Neutrophil (primary cell): ENCODE measurements around the gene RPN2.

Source experiments
- H3K27ac ChIP-seq: fragments of 200-600 bp; sonication (generic); 2 replicates; pipeline ENCODE4 v1.5.1; 2016; ENCODE audit warnings: mild to moderate bottlenecking, moderate library complexity
- H3K27me3 ChIP-seq: fragments of 200-600 bp; sonication (generic); 2 replicates; pipeline ENCODE4 v1.6.0; 2016; ENCODE audit warnings: mild to moderate bottlenecking
- H3K36me3 ChIP-seq: fragments of 200-600 bp; sonication (generic); 2 replicates; pipeline ENCODE4 v1.5.1; 2017
- H3K4me1 ChIP-seq, 2 experiments: fragments of 200-600 bp in 1 of 2; sonication (generic) in 1 of 2; 1 replicate in 1 of 2; 2 replicates in 1 of 2; pipeline versions ENCODE4 v1.5.1 to v1.6.1; 2013 to 2016; ENCODE audit warnings: low read depth in 1 of 2, low read length in 1 of 2, mild to moderate bottlenecking in 1 of 2, moderate library complexity in 1 of 2; ENCODE audit not compliant: control insufficient read depth in 1 of 2, insufficient read depth in 1 of 2
- H3K4me3 ChIP-seq, 2 experiments: fragments of 200-600 bp in 1 of 2; sonication (generic) in 1 of 2; 1 replicate in 1 of 2; 2 replicates in 1 of 2; pipeline ENCODE4 v1.5.1; 2013 to 2016; ENCODE audit warnings: low read depth in 1 of 2, low read length in 1 of 2, mild to moderate bottlenecking in 1 of 2, moderate library complexity in 1 of 2
- H3K9me3 ChIP-seq: fragments of 200-600 bp; sonication (generic); 2 replicates; pipeline ENCODE4 v1.5.1; 2016
- TF ChIP-seq, protein P1 (sequence below): fragments of 200-600 bp; sonication (generic); IDR thresholded peaks from 2 replicates; pipeline ENCODE4 v1.5.1; 2016; ENCODE audit warnings: antibody characterized with exemption

The RPN2 gene

DNA sequence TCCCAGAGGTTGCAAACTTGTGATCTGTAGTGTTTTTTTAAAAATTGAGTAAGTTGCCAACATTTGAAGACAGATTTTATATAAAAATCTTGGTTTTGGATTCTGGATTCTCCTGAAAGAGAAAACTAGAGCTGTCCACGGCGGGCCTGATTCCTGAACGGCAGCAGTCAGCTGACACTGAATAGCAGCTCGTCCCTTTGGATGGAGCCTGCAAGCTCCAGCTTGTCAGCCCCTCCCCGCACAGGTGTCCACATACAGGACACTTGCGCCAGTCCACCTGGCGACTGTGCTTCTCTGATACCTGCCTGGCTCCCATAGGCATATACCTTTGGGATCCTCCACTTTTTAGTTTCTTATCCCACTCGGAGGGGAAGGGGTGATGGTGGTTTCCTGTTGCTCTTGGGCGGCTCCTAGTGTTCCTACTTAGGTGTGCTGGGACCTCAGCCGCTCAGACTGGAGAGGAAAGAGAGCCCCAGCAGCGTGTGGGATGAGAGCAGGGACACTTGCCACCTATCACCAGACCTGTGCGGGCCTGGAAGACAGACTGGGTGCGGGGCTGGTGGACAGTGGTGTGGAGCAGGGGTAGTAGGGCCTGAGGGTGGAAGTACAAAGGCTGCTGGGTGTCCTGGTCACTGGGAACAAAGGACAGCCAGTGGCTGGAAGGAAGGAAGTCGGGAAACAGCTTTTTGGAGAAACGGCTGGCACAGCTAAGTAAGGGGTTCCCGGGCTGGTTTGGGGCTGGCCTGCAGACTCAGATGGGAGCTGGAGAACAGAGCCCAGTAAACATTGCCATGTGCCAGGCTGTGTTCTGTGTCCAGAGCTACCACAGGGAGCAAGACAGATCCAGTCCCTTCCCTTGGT lies 64.2 kb downstream of the RPN2 start:
- TF ChIP-seq, protein P1, sequence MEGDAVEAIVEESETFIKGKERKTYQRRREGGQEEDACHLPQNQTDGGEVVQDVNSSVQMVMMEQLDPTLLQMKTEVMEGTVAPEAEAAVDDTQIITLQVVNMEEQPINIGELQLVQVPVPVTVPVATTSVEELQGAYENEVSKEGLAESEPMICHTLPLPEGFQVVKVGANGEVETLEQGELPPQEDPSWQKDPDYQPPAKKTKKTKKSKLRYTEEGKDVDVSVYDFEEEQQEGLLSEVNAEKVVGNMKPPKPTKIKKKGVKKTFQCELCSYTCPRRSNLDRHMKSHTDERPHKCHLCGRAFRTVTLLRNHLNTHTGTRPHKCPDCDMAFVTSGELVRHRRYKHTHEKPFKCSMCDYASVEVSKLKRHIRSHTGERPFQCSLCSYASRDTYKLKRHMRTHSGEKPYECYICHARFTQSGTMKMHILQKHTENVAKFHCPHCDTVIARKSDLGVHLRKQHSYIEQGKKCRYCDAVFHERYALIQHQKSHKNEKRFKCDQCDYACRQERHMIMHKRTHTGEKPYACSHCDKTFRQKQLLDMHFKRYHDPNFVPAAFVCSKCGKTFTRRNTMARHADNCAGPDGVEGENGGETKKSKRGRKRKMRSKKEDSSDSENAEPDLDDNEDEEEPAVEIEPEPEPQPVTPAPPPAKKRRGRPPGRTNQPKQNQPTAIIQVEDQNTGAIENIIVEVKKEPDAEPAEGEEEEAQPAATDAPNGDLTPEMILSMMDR = no peak
- Histone ChIP-seq H3K27ac (no peak overlapping the region), H3K9me3 (no peaks in the 10 kb centered on the region), H3K4me3 (no peak overlapping the region), H3K4me1 (no peaks in the 10 kb centered on the region), H3K36me3 (peaks cover 66% of the 10 kb centered on the region), H3K27me3 (no peaks in the 10 kb centered on the region)

DNA sequence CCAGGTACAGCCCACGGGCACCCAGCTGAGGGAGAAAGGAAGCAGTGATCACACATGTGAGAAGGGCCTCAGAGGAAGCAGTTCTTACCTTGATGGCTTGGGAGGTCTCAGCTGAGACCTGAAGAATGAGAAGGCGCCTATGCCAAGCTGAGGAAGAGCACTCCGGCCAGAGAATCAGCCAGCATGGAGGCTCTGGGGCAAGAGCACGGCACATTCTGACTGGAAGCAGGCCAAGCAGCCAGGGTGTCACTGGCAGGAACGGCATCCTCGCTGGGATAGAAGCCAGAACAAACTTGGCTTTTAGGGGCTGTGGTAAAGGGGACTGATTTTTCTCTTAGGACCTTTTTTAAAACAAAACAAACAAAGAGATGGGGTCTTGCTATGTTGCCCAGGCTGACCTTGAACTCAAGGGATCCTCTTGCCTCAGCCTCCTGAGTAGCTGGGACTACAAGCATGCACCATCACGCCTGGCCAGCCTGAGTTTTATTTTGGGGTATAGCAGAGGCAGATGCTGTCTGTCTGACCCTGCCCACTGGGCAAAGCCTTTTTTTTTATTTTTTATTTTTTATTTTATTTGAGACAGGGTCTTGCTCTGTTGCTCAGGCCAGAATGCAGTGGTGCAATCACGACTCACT lies 64.9 kb downstream of the RPN2 start:
- Histone ChIP-seq H3K27me3 (no peaks in the 10 kb centered on the region), H3K4me3 (no peak overlapping the region), H3K4me1 (no peaks in the 10 kb centered on the region), H3K9me3 (no peaks in the 10 kb centered on the region), H3K36me3 (peaks cover 58% of the 10 kb centered on the region), H3K27ac (no peak overlapping the region)
- TF ChIP-seq, protein P1 = no peak

DNA sequence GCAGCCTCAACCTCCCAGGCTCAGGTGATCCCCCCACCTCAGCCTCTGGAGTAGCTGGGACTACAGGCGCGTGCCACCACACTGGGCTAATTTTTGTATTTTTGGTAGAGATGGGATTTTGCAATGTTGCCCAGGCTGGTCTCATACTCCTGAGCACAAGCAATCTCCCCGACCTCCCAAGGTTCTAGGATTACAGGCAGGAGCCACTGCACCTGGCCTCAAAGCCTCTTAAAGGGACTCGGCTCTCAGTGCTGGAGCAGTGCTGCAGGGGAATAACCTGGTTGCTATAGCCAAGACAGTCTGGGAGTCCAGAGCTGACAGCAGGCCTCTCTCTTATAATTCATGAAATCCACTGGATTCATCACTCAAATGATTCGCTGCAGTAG lies 65.4 kb downstream of the RPN2 start:
- H3K4me1 ChIP-seq = no peaks in the 10 kb centered on the region
- no peaks in the 10 kb centered on the region for H3K27me3 ChIP-seq
- H3K27ac ChIP-seq = no peak overlapping the region
- peaks cover 53% of the 10 kb centered on the region for H3K36me3 ChIP-seq
- no peaks in the 10 kb centered on the region for H3K9me3 ChIP-seq
- H3K4me3 ChIP-seq = no peak overlapping the region
- TF ChIP-seq, protein P1 = no peak

DNA sequence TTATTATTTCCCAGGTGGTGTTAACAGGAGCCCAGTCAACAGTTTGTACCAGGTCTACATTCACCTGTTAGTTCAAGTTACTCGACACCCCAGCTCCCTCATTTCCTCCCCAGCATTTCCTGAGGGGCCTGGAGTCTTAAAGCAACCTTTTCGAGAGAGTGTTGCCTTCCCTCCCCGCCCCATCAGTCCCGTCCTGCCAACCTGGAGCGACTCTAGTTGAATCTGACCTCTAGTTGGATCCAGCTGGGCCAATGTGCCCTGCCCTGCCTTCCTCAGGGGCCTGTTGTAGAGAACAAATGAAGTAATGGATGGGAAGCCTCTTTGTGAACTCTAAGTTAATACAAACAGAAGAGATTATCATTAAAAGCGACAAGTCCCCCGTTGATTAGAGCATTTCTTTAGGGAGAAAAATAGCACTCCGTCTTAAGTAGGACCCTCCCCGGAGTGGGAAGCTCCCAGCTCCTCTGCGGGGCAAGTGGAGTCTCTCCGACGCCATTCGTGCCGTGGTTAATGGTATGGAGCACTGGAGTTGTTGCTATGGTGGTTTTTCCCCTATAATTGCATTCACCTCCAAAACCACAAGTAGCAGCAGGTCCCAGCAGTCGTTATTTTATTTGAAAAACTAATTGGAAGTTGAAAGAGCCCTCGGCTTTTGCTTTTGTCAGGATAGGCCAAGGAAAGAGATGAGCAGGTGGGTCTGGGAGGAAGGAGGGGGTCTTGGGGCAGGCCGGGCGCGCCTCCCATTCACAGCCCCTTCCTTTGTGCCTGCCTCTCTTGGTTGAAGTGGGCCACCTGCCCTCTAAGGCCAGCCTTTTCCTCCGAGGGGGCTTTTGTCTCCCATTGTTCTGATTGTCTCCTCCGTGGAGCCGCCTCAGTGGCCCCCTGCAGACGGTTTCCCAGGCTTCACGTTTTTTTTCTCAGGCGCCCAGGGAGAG lies 66.4 kb downstream of the RPN2 start:
- Histone ChIP-seq H3K36me3 (peaks cover 45% of the 10 kb centered on the region), H3K27me3 (no peaks in the 10 kb centered on the region), H3K27ac (no peak overlapping the region), H3K4me3 (no peak overlapping the region), H3K4me1 (no peaks in the 10 kb centered on the region), H3K9me3 (no peaks in the 10 kb centered on the region)
- TF ChIP-seq, protein P1 = no peak

DNA sequence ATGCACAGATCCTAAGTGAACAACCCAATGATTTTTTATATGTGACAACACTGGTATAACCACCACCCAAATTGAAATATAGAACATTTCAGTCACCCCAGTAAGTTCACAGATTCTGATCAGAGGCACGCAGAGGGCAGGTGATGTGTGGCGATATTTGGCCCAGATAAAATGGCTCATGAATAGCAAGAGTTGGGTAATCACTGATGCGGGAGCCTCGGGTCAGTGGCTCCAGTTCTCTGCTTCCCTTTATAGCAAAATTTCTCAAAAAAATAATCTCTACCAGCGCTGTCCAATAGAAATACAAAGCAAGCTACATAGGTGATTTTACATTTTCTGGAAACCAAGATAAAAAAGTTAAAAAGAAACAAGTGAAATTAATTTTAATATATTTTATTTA lies 67.6 kb downstream of the RPN2 start:
- Histone ChIP-seq H3K9me3 (no peaks in the 10 kb centered on the region), H3K4me3 (no peak overlapping the region), H3K27ac (no peak overlapping the region), H3K4me1 (no peaks in the 10 kb centered on the region), H3K27me3 (no peaks in the 10 kb centered on the region), H3K36me3 (peaks cover 33% of the 10 kb centered on the region)
- TF ChIP-seq, protein P1 = no peak
